ENCODE data around the gene RGS14. TPM values are rescaled to one million over a fixed set of nuclear protein-coding genes. Genes with fewer than 3 reads are reported as not detected.

The RGS14 gene
- total and polyA plus RNA-seq, 2 donors (not counting 3 experiments of a cell fraction or from before 2014, with no cell fraction given), result 4.3 to 7.3 TPM

GRCh38 chr5:177335701-177336065, 22.0 kb upstream of the RGS14 start:
- TF ChIP-seq POLR2A (IDR thresholded peaks at IDR 0.05; ENCODE audit: low read depth, low read length), result no peak
- POLR2A ChIA-PET, result no interaction called here
- Histone ChIP-seq H3K27ac (ENCODE audit: insufficient read depth, low read depth, low read length) (no peak overlapping the region), H3K36me3 (ENCODE audit: control insufficient read depth in 2 of 2, extremely low read depth in 1 of 2, insufficient read depth in 2 of 2, low read length in 2 of 2) (peaks cover 0 to 61% of the 10 kb centered on the region in 2 experiments), H3K9me1 (replicated peaks; ENCODE audit: control insufficient read depth, extremely low read depth, insufficient read depth, low read length) (no peaks in the 10 kb centered on the region), H2AFZ (ENCODE audit: low read depth, low read length) (no peak overlapping the region), H3K4me2 (ENCODE audit: insufficient read depth, low read length) (no peak overlapping the region), H3K27me3 (ENCODE audit: control insufficient read depth in 2 of 2, insufficient read depth in 2 of 2, low read length in 2 of 2) (no peaks in the 10 kb centered on the region), H3K79me2 (ENCODE audit: control insufficient read depth, insufficient read depth, low read length) (peaks cover 8% of the 10 kb centered on the region), H3K4me1 (ENCODE audit: control insufficient read depth, extremely low read depth, insufficient read depth, low read length) (no peaks in the 10 kb centered on the region), H3K9ac (replicated peaks; ENCODE audit: extremely low read depth, insufficient read depth, low read length) (no peak overlapping the region), H3K9me3 (replicated peaks; ENCODE audit: control insufficient read depth, insufficient read depth, low read length) (no peaks in the 10 kb centered on the region), H4K20me1 (replicated peaks; ENCODE audit: control insufficient read depth, extremely low read depth, insufficient read depth, low read length) (no peaks in the 10 kb centered on the region), H3K4me3 (replicated peaks in 1 of 3; ENCODE audit: insufficient read depth in 1 of 3, low read depth in 1 of 3, low read length in 3 of 3) (no peak overlapping the region)
- FAIRE-seq (no peak), DNase-seq (ENCODE audit: low read depth, low spot score) (no peak)
- BruUV-seq (replicated peaks), result no TSS peak
- intact Hi-C loops (cut with micrococcal nuclease) (loop anchor here (1.0 kb wide), 1 partner anchor 17 kb away; no protein-coding TSS in a partner anchor), dilution Hi-C loops (cut with MboI; ENCODE audit: extremely low pct_ligation_motif_present, low sequenced_read_pairs) (no loop called here)
- CTCF ChIA-PET, result interaction anchor here (0.7 to 2.4 kb wide), 7 partner anchors 8 to 221 kb away, joined by 3 to 7 read pairs (median 5); no protein-coding TSS in a partner anchor

DNA sequence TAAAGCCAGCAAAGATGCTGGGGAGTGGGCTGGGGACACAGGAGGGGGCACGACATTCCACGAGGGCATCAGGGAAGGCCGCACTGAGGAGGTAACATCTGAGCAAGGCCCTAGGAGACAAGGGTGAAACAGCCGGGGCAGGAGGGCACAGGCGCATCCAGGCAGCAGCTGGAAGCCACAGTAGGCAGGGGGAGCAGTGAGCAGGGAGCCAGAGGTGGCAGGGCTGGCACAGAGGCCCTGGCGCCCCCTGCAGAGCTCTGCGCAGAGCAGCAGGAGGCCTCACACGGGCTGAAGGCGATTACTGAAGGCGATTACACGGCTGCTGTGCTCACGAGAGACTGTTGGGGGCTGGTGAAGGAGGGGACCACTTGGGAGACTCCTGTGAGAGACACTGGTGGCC, 21.6 kb upstream of the RGS14 start:
- TF ChIP-seq FOS (IDR thresholded peaks at IDR 0.05; ENCODE audit: borderline replicate concordance, insufficient read depth, low read length), result no peak
- TF ChIP-seq, protein P1, sequence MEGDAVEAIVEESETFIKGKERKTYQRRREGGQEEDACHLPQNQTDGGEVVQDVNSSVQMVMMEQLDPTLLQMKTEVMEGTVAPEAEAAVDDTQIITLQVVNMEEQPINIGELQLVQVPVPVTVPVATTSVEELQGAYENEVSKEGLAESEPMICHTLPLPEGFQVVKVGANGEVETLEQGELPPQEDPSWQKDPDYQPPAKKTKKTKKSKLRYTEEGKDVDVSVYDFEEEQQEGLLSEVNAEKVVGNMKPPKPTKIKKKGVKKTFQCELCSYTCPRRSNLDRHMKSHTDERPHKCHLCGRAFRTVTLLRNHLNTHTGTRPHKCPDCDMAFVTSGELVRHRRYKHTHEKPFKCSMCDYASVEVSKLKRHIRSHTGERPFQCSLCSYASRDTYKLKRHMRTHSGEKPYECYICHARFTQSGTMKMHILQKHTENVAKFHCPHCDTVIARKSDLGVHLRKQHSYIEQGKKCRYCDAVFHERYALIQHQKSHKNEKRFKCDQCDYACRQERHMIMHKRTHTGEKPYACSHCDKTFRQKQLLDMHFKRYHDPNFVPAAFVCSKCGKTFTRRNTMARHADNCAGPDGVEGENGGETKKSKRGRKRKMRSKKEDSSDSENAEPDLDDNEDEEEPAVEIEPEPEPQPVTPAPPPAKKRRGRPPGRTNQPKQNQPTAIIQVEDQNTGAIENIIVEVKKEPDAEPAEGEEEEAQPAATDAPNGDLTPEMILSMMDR (IDR thresholded peaks at IDR 0.05; ENCODE audit: extremely low read depth in 1 of 2, insufficient read depth in 1 of 2, low read depth in 1 of 2, low read length in 2 of 2), result peak; percentile 52 to 73

More for the DNA sequence above, 21.6 kb upstream of the RGS14 start:
- dilution Hi-C loops (cut with MboI; ENCODE audit: extremely low pct_ligation_motif_present, low sequenced_read_pairs) (no loop called here), intact Hi-C loops (cut with micrococcal nuclease) (loop anchor here (1.0 kb wide), 1 partner anchor 18 kb away; no protein-coding TSS in a partner anchor)
- FAIRE-seq, result peak; percentile 18
- Histone ChIP-seq H3K27ac (ENCODE audit: insufficient read depth, low read depth, low read length) (no peak overlapping the region), H3K4me1 (ENCODE audit: control insufficient read depth, extremely low read depth, insufficient read depth, low read length) (no peaks in the 10 kb centered on the region), H3K36me3 (ENCODE audit: control insufficient read depth in 2 of 2, extremely low read depth in 1 of 2, insufficient read depth in 2 of 2, low read length in 2 of 2) (peaks cover 0 to 61% of the 10 kb centered on the region in 2 experiments), H3K27me3 (ENCODE audit: control insufficient read depth in 2 of 2, insufficient read depth in 2 of 2, low read length in 2 of 2) (no peaks in the 10 kb centered on the region), H3K9ac (replicated peaks; ENCODE audit: extremely low read depth, insufficient read depth, low read length) (no peak overlapping the region), H3K9me3 (replicated peaks; ENCODE audit: control insufficient read depth, insufficient read depth, low read length) (no peaks in the 10 kb centered on the region), H3K4me3 (replicated peaks in 1 of 3; ENCODE audit: insufficient read depth in 1 of 3, low read depth in 1 of 3, low read length in 3 of 3) (no peak overlapping the region), H2AFZ (ENCODE audit: low read depth, low read length) (no peak overlapping the region), H3K79me2 (ENCODE audit: control insufficient read depth, insufficient read depth, low read length) (peaks cover 8% of the 10 kb centered on the region), H3K9me1 (replicated peaks; ENCODE audit: control insufficient read depth, extremely low read depth, insufficient read depth, low read length) (no peaks in the 10 kb centered on the region), H4K20me1 (replicated peaks; ENCODE audit: control insufficient read depth, extremely low read depth, insufficient read depth, low read length) (no peaks in the 10 kb centered on the region), H3K4me2 (ENCODE audit: insufficient read depth, low read length) (no peak overlapping the region)
- ChIA-PET POLR2A (no interaction called here), CTCF (interaction anchor here (0.7 to 2.4 kb wide), 7 partner anchors 9 to 221 kb away, joined by 3 to 7 read pairs (median 5); no protein-coding TSS in a partner anchor)
- no TSS peak for BruUV-seq (replicated peaks)
- peak; percentile 31 for DNase-seq (ENCODE audit: low read depth, low spot score)
